NCI-H82 treated with DMSO at 0.1 percent for 48 hours (cell line): ENCODE results near the gene BRINP2.
"Not testable (repeated sequence)": the region's sequence is repeated elsewhere in the genome, so short reads cannot be mapped to it uniquely, and the experiment has no call there.

Experiments
- DNase-seq: peaks from one replicate; lab custom pipeline; 2025; ENCODE audit not compliant: unreplicated experiment; lab: John Stamatoyannopoulos, UW

The BRINP2 gene

GRCh38 chr1:177307771-177308170, 137.0 kb downstream of the BRINP2 start:
- DNase-seq, result no peak

- DNase-seq, result no peak
Observed at GRCh38 chr1:177309880-177310279, 139.1 kb downstream of the BRINP2 start.

- no peak for DNase-seq
Observed at GRCh38 chr1:177310326-177310725, 139.6 kb downstream of the BRINP2 start.

- DNase-seq, result no peak
Observed at GRCh38 chr1:177311111-177311510, 140.4 kb downstream of the BRINP2 start.

GRCh38 chr1:177311586-177311985, 140.8 kb downstream of the BRINP2 start:
- no peak for DNase-seq

- DNase-seq, result no peak
Observed at GRCh38 chr1:177315261-177315660, 144.5 kb downstream of the BRINP2 start.

GRCh38 chr1:177315761-177316160, 145.0 kb downstream of the BRINP2 start:
- no peak for DNase-seq

GRCh38 chr1:177321434-177321833, 150.7 kb downstream of the BRINP2 start:
- not testable (repeated sequence) for DNase-seq

GRCh38 chr1:177328251-177328650, 157.5 kb downstream of the BRINP2 start:
- no peak for DNase-seq

GRCh38 chr1:177329871-177330270, 159.1 kb downstream of the BRINP2 start:
- DNase-seq, result no peak
